Body of pancreas (tissue), 4 donors: ENCODE results near the gene SLC2A4RG.

Experiments
- CTCF ChIP-seq, 7 experiments: fragments of 450-650 bp in 4 of 7; fragments of 200-600 bp in 3 of 7; sonication (generic) in 3 of 7; IDR thresholded peaks; one replicate each; pipeline ENCODE4 v1.5.1; 2016 to 2019; ENCODE audit warnings: antibody characterized with exemption in 7 of 7
- POLR2A ChIP-seq, 3 donors: fragments of 450-650 bp; IDR thresholded peaks; one replicate each; pipeline ENCODE4 v1.6.1; 2016; ENCODE audit warnings: antibody characterized with exemption in 3 of 3, mild to moderate bottlenecking in 2 of 3

DNA sequence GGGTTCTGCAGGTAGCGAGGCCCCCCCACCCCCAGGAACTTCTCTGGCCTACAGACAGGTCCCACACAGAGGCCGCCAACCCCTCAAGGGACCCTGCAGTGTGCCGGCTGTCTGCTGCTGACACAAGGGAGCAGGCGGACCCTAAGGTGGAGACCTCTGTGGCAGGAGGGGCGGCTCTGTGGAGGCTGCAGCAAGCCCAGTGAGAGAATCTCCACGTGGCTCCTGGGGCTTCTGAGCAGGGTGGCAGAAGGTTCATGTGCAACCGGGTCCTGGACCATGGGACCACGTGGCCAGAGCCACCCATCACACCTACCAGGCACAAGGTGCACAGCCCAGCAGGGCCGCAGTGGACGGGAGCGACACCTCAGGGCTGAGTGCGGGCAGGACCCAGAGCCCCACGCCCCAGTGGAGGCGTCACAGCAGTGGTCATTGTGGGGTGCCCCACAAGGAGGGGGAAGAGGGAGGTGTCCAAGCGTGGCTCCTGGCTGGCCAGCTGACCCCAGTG, 36.1 kb upstream of the SLC2A4RG start:
- TF ChIP-seq CTCF (IDR thresholded peaks at IDR 0.05): no peak
- no peak for TF ChIP-seq POLR2A (IDR thresholded peaks at IDR 0.05)
